Fibroblast of lung (primary cell): ENCODE results near the gene GRIK1.

Experiments used
- CTCF ChIP-seq, 2 donors: IDR thresholded peaks in 1 of 2; conservative IDR thresholded peaks in 1 of 2; 1 replicate in 1 of 2; 2 replicates in 1 of 2; pipeline ENCODE4 v1.5.1; 2011 to 2012; ENCODE audit warnings: low read length in 2 of 2, control low read depth in 1 of 2, inconsistent platforms in 1 of 2, low read depth in 1 of 2, mild to moderate bottlenecking in 1 of 2
- EZH2 ChIP-seq: IDR thresholded peaks from 2 replicates; pipeline ENCODE4 v1.5.1; 2012; ENCODE audit warnings: low read length, control low read depth, mild to moderate bottlenecking; ENCODE audit errors: missing control alignments

GRCh38 chr21:29621525-29621924 is 318.3 kb downstream of the GRIK1 start:
- TF ChIP-seq CTCF (conservative IDR thresholded peaks at IDR 0.05 in 1 of 2, IDR thresholded peaks at IDR 0.05 in 1 of 2; ENCODE audit: low read depth in 1 of 2, low read length in 2 of 2) (no peak), EZH2 (no peak)
